Fibroblast of peridontal ligament (primary cell): ENCODE data around the gene DHRS7C.

Experiments used
- DNase-seq: peaks from one replicate; pipeline ENCODE4 v3.0.0-alpha.2; 2010; ENCODE audit errors: extremely low read depth

Gene DHRS7C, protein sequence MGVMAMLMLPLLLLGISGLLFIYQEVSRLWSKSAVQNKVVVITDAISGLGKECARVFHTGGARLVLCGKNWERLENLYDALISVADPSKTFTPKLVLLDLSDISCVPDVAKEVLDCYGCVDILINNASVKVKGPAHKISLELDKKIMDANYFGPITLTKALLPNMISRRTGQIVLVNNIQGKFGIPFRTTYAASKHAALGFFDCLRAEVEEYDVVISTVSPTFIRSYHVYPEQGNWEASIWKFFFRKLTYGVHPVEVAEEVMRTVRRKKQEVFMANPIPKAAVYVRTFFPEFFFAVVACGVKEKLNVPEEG

DNA sequence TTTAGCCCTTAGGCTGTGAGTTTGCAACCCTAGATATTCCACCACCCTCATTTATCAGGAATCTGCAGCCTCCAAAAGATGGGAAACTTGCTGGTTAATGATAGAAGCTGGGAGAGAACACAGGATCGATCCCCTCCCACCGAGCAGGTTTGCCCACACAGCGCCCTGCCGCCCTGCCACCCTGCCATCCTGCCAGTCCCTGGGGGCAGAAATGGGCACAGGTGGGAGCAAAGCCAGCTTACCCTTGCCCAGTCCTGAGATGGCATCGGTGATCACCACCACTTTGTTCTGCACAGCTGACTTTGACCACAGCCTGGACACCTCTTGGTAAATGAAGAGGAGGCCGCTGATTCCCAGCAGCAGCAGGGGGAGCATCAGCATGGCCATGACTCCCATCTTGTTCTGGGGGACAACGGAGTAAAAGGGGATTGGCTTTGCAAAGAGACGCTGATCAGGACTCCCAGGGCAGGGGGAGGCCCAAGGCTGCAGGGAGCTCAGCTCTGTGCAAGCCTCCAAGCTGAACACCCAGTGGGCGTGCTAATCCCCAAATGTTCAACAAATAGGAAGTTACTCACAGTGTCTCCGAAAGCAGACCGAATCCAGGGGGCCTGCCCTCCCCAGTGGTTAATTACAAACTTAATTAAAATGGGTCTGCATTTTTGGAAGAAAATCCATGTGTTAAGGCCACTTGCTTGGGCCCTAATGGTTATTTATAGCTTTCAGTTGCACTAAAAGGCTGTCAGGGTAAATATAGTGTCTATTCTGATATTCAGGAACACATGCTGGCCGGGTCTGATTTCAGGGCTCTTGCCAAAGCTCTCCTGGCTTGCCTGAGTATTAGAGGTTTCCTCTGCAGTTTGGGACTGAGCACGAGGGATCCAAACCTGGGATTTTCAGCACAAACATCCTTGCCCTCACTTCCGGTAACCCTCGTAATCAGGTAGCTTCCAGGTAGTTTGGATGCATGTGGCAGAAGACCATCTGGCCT is at the start of gene DHRS7C:
TSS of gene DHRS7C (minus strand) at position 704 of the 988 bp plus-strand sequence. CDS start at position 396, 308 bp downstream.
- DNase-seq, result no peak

DNA sequence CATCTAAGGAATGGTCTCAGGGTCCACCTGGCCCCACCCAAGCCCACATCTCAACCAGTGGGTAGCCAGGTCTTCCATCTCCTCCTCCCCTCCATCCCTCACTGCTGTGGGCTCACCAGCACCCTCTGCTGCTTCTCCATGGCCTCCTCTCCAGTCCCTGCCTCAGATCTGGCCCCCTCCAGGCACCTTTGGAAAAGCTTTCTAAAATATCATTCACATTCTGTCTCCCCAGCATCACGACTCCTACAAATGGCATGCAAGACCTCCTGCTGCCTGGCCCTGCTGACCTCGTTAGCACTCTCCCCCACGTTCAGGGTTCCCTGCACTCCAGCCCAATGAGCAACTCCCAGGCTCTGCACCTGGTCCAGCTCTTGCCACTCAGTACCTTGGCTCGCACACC is 48.0 kb upstream of the DHRS7C start:
- no peak for DNase-seq

DNA sequence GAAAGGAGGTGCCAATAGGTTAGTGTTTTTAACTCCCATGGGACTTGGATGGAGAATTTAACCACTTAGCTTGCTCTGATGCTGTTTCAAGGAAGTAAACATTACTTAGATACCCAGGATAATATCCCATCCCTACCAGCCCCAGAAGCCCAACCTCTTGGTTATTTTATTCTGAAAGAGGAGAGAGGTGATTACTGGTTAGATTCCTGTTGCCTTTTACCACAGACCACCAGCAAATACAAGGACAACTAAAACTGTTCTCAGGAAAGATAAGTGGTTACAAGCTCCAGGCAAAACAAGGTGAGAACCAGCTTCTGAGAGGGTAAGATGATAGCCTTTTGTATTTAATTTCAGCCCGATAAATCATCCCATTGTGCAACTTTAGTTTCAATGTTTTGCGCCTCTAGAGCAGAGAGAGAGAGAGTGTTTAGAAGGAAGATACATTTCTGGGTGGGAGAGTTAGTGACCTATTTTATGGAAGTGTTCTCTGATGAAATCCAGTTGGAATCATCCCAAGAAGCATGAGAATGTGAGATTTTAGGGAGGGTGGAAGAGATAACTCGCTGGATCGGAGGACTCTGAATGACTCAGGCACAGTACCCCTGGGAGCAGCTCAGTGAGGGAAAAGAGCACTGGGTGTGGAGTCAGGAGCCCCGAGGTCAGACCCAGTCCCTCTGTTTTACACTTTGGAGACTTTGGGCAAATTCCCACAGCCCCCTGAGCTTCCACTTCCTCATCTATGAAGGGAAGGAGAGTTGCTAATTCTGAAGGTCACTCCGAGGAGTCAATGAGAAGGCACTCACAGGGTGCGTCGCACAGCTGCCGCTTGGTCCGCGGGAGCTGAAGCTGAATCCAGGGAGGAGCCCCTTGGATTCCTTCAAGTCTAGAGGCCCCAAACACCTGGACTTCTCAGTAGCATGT is 46.4 kb upstream of the DHRS7C start:
- no peak for DNase-seq

DNA sequence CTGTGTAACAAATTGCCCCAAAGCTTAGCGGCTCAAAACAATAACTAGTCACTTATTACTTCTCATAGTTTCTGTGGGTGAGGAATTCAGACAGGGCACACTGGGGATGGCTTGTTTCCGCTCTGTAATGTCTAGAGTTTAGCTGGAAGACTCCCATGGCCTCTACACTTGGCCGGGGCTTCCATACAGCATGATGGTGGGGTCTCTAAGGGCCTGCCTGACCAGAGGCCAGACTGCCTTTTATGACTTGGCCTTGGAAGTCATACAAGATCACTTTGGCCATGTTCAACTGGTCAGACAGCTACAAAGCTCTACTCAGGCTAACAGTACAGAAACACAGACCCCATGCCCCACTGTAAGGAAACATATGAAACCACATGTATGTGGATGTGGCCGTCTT is 42.5 kb upstream of the DHRS7C start:
- no peak for DNase-seq

DNA sequence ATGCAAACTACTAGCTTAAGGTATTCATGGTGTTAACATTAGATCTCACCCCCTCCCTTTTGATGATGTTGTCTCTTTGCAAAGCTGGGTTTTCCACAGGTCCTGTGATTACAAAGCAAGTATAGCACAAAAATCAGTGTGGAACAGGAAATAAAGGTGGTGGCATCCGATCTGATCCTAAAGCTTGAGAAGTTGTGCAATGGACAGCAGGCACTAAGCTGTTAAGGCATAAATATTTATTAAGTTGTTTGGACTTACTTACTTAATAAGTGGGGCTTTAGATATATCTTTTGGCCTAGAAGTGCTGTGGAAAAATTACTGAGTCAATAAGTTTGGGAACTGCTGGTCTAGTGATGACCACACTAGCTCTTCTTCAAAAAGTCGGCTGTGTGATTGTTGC is 39.3 kb upstream of the DHRS7C start:
- DNase-seq, result no peak

DNA sequence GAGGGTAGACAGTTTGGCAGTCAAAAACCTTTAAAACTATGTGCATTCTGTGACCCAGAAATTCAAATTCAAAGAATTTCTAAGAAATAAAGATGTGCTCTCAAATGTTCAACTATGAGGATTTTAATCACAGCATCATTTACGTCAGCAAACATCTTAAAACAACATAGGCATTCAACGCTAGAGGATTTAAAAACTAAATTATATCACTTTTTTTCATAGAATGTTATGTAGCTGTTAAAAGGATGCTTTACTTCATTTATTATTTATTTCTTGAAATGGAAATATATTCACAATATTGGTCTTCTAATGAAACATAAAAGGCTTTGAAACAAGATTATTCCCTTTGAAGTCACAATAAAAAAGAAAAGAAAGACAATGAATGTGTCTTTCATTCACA is 38.0 kb upstream of the DHRS7C start:
- no peak for DNase-seq

DNA sequence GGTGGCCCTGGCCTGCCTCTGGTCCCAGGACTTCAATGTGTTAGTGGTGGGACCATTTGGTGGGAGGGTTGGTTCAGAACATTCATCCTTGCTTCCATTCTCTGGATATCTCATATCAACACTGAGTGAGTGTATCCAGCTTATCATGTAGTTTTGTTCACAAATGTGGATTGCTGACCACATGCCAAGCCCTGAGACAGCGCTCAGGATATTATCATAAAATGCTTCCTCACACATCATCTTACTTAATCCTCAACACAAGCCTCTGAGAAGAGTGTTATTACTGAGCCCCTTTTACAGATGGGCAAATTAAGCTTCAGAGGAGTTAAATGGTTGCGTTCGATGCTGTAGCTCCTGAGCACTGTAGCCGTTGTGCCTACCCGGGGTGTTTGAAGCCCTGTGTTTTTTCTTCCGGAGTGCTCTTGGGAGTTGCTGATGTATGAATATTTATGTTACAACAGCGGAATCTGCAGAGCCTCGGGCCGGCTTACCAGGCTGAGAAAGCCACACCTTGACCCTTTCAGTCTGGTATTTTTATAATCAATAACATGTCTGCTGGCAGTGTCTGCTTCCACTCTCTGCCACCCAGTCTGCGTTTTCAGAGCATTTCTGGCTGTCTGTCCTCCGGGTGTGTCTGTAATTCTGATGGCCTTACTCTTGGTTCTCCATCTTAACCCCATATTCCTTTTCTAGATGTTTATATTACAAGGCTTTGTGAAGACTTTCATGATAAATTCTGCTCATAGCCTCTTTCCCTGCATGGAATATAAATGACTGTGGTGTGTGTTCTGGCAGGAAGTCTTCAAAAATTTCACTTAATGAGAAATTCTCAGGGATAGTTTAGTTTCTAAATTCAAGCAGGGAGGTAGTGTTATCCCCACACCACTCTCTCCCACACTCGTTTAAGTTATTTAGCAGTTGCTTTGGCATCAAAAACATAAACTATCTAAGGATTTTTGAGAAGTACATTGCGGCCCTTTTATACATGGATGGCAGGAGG is 37.2 kb upstream of the DHRS7C start:
- no peak for DNase-seq

DNA sequence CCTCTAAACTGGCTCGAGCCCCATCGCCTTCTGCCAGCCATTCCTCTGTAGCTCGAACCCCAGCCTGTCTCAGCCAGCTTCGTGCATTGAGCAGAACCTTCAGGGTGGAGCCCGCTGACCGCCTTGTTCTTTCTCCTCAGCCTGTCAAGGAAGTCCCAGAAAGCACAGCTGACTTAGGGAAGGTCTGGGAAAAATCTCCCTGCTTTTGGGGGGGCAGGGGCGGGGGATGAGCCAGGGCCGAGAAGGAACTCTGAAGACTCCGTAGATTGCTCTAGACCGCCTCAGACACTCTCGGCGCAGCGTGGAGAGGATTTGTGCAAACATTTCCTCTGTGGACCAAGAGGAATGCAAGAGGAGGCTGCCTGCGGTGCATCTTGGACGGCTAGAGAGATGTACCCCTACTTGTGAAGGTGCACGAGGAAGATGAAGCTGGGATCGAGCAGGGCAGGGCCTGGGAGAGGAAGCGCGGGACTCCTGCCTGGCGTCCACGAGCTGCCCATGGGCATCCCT is 34.3 kb upstream of the DHRS7C start, which contains the start of gene GLP2R:
TSS of gene GLP2R (plus strand) at position 284 of the 510 bp plus-strand sequence. CDS start at position 424, 140 bp downstream.
- DNase-seq, result no peak

DNA sequence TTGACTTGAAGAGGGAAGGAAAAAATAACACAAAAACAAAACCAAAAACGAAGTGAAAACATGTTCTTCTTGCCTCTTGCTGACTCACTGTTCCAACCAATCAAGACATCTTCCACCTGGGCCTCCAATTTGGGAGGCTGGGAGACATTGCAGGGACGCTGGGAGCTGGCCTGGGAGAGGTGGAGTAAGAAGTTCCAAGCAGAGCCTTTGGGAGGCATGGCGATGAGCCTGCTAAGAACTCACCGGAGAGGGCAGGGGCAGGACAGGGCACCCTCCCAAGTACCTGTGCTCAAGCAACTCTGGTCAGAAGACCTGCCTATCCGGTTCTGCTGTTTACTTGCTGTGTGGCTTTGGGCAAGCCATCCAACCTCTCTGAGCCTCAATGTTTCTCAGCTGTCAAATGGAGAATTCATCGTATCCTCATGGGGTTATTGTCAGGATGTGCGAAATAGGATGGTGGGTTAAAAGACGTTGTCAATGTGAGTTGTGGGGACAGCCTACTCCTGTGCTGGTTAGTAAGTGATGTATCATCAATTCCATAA is 33.5 kb upstream of the DHRS7C start:
- DNase-seq, result no peak

DNA sequence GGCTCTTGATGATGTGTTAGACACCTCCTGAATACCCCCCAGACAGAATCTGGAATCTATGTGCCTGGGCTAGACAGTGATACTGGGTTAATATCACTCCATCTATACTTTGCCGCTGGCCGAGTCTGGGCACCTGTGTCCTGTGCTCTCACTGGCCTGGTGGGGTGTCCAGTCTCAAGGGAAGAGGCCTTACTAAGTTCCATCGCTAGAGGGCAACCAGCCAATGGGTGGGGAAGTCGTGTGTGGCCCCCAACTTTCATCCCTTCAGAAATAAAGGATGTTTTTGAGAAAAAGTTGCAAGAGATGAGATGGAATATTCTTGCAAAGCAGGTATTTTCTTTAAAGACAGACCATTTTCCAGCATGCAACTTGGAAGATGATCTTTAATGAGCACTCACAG is 32.7 kb upstream of the DHRS7C start:
- DNase-seq, result no peak

DNA sequence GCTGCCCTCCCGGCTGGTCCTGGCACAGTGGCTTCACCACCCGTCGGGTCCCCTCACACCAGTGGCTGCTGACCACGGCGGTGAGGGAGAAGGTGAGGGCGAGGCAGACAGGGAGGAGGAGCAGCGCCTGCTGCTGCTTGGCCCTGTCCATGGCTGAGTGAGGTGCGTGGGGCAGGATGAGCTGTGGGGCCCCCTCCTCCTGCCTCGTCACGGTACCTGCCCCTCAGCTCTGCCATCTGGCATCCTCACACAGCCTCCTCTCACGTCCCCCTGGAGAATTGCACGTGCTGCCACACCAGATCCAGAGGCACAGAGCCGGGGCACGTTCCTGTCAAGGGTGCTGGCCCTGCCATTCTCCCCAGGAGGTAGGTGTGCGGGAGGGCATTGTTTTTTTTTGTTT is 30.5 kb upstream of the DHRS7C start, which contains the start of gene GSG1L2:
TSS of gene GSG1L2 (minus strand) at position 159 of the 400 bp plus-strand sequence. CDS start at position 151, 8 bp downstream.
- DNase-seq, result no peak

DNA sequence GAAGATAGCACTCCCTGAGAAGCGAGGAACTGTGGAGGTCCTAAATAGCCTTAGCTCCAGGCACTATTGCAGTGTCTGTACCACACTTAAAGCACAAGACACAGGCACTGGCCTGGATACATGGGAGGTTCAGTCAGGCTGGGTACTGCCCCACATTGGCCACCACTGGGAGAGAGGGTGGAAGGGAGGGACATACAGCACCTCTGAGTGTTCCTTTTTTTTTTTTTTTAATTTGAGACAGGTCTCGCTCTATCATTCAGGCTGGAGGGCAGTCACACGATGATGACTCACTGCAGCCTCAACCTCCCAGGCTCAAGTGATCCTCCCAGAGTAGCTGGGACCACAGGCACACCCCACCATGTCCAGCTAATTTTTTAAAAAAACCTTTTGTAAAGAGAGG is 29.1 kb upstream of the DHRS7C start:
- no peak for DNase-seq

DNA sequence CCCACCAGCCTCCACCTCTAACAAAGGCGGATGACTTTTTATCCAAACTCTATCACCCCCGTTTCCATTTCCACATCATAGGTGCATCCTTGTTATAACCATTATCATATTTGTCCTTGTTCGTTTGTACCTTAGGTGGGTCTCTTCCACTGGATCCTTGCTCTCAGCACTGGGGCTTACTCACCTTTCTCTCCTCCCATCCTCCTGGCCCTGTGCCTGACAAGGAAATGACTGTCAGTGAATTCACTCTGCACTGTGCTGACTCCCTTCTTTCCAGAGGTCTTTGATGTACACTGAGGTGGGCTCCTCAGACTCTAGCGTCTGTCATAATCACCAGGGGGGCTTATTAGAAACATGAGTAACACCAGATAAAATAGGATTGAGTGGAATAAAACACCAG is 27.4 kb upstream of the DHRS7C start:
- DNase-seq, result no peak

DNA sequence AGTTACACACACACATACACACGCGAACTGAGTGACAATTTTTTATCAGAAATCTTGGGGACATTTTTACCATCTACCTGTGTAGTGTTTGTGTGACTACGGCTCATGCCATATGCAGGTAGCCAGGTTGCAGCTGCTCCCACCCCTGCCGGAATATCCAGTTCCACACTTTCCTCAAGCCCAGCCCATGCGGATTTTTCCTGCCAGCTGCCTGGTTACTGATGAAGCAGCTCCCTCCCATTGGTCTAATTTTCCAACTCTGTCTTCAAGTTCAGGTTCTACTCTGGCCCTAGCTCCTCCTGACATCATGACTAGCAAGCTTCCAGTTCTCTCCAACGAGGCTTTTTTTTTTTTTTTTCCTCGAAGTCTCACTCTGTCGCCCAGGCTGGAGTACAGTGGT is 25.7 kb upstream of the DHRS7C start:
- DNase-seq, result no peak

DNA sequence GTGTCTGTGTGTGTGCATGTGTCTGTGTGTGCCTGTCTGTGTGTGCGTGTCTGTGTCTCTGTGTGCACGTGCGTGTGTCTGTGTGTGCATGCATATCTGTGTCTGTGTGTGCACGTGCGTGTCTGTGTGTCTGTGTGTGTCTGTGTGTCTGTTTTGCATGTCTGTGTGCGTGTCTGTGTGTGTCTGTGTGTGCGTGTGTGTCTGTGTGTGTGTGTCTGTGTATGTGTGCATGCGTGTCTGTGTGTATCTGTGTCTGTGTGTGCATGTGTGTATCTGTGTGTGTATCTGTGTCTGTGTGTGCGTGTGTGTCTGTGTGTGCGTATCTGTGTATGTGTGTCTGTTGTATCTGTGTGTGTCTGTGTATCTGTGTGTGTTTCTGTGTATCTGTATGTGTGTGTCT is 25.1 kb upstream of the DHRS7C start:
- DNase-seq, result no peak

DNA sequence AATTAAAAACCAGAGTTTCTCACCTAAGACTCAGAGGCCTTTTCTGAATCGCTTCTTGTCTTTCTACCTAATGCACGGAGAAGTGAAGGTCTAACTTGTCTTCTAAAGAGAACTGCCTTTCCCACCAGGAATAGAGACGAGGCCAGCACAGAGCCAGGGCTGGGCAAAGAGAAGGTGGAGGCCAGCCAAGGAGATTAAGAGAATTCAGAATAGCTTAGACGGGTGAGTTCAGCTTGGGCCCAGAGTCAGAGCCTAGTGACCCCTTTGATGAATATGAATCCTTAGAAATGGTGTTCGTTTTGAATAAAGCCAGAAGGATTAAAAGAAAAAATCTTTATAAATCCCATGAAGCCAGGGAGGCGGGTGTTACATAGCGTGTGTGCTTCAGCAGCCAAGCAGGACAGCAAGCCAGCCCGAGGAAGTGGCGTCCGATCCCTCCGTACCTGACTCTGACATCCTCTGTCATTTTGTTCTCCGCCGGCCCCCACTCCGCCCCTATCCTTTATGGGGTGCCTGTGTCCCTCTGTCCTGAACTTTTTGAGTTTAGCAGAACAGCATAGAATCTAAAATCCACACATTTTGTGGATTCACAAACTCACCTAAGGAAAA is 23.0 kb upstream of the DHRS7C start:
- DNase-seq, result no peak

DNA sequence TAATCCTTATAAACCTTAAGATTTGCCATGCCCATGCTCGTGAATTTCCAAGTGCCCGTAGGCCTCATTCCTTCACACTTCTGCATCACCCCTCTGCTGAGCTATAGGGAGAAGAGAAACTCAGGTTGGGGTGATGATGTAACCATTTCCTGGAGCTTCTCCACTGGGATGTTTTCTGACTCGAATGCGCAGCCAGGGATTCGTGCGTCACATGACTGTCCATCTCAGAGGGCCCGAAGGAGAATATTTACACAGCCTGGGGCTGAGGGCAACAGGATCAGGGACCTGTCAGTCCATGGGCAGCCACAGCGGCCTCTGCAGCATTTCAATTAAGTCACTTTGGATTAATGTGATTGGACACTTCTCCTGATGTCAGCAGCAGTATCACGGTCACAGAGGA is 21.8 kb upstream of the DHRS7C start:
- DNase-seq, result no peak

DNA sequence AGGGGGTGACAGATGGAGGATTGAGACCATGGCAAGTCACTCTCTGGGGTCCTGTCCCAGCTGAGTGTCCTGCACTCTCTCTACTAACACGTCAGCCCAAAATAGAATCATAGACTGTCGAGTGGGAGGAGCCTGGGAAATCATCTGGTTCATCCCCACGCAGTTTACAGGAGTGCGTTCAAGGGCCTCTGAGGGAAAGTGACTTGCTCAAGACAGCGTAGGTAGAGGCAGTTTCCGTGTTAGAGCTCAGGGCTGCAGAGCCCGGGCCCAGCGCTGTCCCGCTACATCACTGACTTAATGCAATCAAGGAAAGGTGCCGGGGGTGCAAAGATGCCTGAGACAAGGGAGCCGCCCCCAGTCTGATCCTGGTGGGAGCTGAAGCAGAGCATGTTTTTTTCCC is 20.1 kb upstream of the DHRS7C start:
- DNase-seq, result no peak

DNA sequence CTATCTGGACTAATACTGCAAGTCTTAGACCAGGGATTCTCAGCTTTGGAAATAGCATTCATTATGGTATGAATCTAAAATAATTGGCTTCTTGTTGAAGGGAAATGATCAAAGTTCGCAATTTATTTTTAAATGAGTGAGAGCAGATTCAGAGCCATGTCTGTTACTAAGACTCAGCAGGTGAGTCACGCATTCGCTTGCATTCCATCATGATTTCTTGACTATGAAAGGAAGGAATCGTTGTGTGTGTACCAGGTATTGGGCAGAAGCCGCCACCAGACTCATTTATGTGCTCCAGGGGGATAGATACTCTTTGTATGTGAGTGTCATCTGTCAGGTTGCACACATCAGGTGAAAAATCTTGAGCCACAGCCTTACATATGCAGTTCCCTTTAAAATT is 19.7 kb upstream of the DHRS7C start:
- no peak for DNase-seq
